NCI-H2196 treated with DMSO at 0.1 percent for 48 hours (cell line): Measurements from ENCODE around the gene AHR.

ENCODE experiments used
- DNase-seq: peaks from one replicate; lab custom pipeline; 2025; ENCODE audit not compliant: unreplicated experiment; lab: John Stamatoyannopoulos, UW

Gene AHR

GRCh38 chr7:17298102-17298839, at the start of gene AHR:
Gene AHR (plus strand): TSS chr7:17298652. CDS start chr7:17299265, 613 bp downstream.
- DNase-seq, result peak; percentile 64

DNA sequence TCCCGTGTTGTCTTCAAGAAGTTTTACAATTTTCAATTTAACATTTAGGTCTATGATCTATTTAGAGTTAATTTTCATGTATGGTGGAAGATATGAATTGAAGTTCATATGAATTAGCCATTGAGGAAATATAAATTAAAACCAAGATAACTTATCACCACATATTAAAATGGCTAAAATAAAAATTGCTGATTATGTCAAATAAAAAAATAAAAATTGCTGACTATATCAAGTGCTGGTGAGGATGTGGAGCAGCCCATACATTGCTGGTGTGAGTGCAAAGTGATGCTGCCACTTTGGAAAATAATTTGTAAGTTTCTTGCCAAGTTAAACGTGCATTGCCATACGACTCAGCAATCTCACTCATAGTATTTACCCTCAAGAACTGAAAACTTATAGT, 44.6 kb upstream of the AHR start:
- no peak for DNase-seq

- DNase-seq, result no peak
Measured at GRCh38 chr7:17255926-17256325, 42.5 kb upstream of the AHR start.

- no peak for DNase-seq
Measured at GRCh38 chr7:17256375-17256774, 42.1 kb upstream of the AHR start.

GRCh38 chr7:17266565-17266964, 31.9 kb upstream of the AHR start:
- no peak for DNase-seq

DNA sequence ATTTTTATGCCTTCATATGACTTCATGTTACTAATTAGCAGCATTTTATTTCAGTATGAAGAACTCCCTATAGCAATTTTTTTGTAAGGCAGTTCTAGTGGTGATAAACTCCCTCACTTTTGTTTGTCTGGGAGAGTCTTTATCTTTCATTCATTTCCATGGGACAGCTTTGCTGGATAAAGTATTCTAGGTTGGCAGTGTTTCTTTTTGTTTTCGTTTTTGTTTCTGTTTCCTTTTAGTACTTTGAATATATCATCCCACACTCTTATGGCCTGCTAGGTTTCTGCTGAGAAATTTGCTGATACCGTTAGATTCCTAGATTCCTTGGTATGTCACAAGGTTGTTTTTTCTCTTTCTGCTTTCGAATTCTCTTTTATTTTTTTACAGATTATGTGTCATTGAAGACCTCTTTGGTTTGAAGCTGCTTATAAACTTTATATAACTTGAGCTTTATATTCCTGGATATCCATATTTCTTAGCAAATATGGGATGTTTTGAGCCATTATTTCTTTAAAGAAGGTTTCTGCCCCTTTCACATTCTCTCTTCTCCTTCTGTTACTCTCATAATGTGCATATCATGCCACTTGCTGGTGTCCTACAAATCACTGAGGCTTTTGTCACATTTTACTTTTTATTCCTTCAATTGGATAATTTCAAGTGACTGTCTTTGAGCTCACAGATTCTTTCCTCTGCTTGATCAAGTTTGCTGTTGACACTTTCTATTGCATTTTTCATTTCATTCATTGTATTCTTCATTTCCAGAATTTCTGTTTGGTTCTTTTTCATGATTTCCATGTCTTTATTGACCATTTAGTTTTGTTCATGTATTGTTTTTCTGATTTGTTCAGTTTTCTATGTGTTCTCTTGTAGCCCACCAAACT, 28.9 kb upstream of the AHR start:
- DNase-seq, result no peak

- DNase-seq, result no peak
Measured at GRCh38 chr7:17274551-17275245, 23.8 kb upstream of the AHR start.

DNA sequence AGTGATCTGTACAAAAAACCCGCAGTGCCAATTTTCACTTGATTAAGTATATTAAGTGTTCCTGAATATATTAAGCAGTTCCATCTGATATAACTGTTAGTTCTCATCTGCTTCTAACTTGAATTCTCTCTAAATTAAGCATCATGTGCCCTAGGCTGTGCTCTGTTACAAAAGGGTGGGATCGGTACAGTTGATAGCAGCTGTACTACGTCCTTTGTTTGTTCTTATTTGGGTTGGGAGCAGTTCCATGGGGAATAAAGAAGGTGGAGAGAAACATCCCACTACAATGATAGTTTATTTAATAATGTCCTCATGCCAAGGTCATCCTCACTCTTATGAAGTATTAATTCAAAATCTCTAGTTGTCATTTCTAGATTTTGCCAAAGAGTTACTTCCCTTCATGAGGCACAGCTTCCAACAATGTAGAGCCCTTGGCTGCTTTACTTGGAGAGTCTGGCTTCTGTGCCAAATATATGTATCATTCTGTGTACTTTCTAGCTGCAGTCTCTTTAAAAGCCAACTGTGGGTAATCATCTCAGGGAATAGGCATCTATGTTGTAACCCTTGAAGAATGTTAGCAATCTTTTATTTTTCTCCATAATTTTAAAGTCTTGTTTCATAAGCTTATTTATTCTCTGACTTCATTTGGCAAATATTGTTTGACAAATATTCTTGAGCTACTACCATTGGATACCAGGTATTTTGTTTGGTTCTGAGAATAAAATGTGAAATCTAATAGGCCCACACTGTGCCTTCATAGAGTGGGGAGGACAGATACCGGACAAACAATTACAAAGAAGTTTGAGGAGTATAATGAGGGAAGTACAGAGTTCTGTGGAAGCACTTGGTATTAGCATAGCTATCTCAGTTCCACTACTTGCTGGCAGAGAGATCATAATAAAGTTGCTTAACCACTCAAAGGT, 22.4 kb upstream of the AHR start:
- no peak for DNase-seq

DNA sequence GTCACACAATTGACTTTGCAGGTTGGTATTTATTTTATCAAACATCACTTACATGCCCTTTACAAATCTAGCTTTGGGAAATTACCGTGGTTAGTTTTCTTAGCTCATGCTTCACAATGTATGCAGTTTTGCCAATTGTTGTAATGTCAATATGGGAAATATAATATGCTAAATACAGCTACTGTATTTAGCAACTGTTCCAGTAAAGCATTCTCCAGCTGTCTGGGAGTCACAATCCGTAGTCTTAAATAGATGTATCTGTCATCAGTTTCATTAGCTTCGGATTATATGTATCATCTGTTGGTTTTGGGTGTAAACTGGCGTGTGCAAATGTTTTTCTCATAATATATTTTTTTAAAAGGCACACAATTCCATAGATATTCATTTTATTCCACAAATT, 19.4 kb upstream of the AHR start:
- DNase-seq, result no peak

- no peak for DNase-seq
Measured at GRCh38 chr7:17289074-17289645, 9.3 kb upstream of the AHR start.

DNA sequence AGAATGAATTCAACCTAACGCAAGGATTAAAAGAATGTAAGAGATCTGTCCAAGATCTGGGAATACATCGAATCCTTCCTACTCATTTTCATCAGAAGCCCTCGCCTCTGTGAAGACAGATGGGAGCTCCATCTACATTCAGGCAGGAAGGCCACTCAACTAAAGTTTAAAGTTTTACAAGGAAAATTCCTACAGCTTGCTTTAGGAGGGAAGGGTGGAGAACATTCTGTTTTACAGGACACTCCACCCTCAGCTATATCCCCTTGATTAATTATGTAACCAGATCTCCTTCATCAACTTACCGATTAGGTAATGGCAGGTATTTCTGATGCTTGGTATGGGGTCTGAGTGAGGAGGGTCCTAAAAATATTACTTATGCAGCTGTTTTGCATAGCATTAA, 5.6 kb upstream of the AHR start:
- DNase-seq, result no peak

GRCh38 chr7:17293481-17293880, 5.0 kb upstream of the AHR start:
- DNase-seq, result no peak

DNA sequence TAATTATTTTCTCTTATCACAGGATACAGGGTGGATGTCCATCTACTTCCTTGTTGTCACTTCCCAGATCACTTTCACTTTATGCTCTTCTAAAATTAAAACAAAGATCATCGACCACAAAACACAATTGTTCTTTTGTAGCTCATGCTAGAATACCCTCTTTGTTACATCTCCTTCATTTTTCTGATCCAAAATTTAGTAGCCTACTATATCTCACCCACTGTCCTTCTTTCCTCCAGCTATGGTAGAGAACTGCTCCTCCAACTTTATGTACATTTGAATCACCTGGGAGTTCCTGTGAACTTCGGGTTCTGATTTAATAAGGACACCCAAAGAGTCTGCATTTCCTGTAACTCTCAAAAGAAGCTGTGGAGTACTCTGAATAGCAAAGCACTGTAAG, 1.2 kb upstream of the AHR start:
- no peak for DNase-seq

- DNase-seq, result no peak
Measured at GRCh38 chr7:17298840-17299482, 509 bp downstream of the AHR start.

DNA sequence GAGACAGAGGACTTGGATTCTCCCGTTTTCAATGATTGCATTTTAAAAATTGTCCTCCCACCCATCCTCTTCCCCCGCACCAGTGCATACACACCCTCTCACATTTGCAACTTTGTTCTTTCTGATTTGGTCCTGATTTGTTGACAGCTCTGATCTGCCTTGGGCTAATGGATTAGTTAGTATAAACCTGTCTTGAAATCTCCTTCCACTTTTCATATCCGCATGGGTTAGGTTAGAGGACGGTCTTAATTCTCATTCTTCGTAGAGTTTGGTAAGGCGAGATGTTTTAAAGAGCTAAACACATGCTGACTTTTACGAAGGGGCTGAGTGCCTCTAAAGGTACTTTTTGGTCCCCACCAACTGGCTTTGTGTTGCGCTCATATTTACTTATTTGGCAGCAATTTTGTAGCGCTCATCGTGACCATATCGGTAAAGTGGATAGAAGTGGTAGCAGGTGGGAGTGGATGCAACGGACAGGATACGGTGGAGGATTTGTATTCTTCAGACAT, 1.1 kb downstream of the AHR start:
- no peak for DNase-seq

DNA sequence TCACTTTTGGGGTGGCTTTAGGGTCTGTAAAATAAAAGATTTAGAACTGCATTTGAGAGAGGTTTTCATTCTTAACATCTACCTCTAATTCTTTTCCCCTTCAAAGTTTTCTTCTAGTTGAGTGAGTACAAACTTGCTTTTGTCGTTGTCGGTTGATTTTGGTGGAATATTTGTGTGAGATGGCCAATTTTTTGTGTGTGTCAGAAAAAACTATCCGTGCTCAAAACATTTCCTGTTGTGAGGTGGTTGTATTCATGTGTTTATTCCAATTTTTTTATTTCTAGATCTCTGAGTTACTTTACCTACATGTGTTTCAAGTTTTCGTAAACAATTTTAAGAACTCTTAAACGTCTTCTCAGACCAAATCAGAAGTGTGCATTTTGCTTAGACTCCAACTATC, 1.6 kb downstream of the AHR start:
- DNase-seq, result no peak

DNA sequence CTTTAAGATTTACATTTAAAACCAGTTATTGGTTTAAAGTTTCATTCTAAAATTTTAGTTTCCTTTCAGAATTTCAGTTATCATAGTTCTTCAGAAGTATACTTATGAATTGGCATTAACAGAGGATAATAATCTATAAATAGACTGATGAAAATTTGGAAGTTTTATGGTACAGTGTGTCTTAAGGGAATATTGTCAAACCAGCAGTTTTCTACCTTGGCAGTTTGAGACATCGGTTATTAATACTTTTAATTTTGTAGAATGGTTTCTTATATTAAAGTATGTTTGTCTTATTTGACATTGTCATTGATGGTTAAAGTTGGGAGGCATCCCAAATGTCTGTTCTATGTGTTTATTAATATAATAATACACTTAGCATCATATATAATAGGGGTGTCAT, 2.0 kb downstream of the AHR start:
- no peak for DNase-seq

GRCh38 chr7:17301471-17302456, 3.3 kb downstream of the AHR start:
- DNase-seq, result no peak
